ENCODE measurements around the gene CTBP2.

GRCh38 chr10:125016611-125017202 lies 143.7 kb downstream of the CTBP2 start:
- TF ChIP-seq POLR2A (IDR thresholded peaks at IDR 0.05) (no peak), CTCF (IDR thresholded peaks at IDR 0.05) (no peak)
